B cell (primary cell): ENCODE measurements around the gene TEX264. TPM values are rescaled to one million over a fixed set of nuclear protein-coding genes. Genes with fewer than 3 reads are reported as not detected.
A peak's percentile ranks its signal among the peaks of the same experiment; 100 is the strongest.

ENCODE experiments used
- ATAC-seq: fragments of 200-7000 bp; cut with Tn5 transposase; one replicate; pipeline ENCODE4 v1.10.0; 2021; ENCODE audit warnings: low read depth, mild to moderate bottlenecking, moderate number of reproducible peaks, moderate library complexity
- CTCF ChIA-PET: fragments of 350-600 bp; sonication (Branson Sonifier 250); formaldehyde crosslinking; loops from one replicate; lab custom pipeline; 2021; ENCODE audit warnings: antibody characterized with exemption, inconsistent platforms; lab: Charles Lee
- POLR2A ChIA-PET: fragments of 350-600 bp; sonication (Branson Sonifier 250); formaldehyde crosslinking; loops from one replicate; lab custom pipeline; 2021; ENCODE audit warnings: antibody characterized with exemption; lab: Charles Lee
- DNase-seq: peaks from one replicate; pipeline ENCODE4 v3.0.0; 2013
- H2AFZ ChIP-seq: 2 replicates; pipeline ENCODE4 v1.6.1; 2012; ENCODE audit warnings: mild to moderate bottlenecking, low read depth, low read length; ENCODE audit not compliant: insufficient read depth, poor library complexity, severe bottlenecking
- H3K27ac ChIP-seq, 2 donors: 1 replicate in 1 of 2; 2 replicates in 1 of 2; pipeline ENCODE4 v1.5.1; 2012 to 2013; ENCODE audit warnings: low read length in 2 of 2, mild to moderate bottlenecking in 2 of 2, moderate library complexity in 1 of 2
- H3K27me3 ChIP-seq, 4 experiments: fragments of 200-600 bp in 1 of 4; sonication (generic) in 1 of 4; replicated peaks in 1 of 4; 1 replicate in 2 of 4; 2 replicates in 2 of 4; pipeline versions ENCODE4 v1.6.1 to v1.7.0; 2013 to 2016; ENCODE audit warnings: low read length in 3 of 4, mild to moderate bottlenecking in 2 of 4, mixed read lengths in 1 of 4, moderate library complexity in 1 of 4; ENCODE audit not compliant: insufficient read depth in 4 of 4, control insufficient read depth in 3 of 4; ENCODE audit errors: control extremely low read depth in 1 of 4
- H3K36me3 ChIP-seq, 2 experiments: replicated peaks in 1 of 2; 1 replicate in 1 of 2; 2 replicates in 1 of 2; pipeline versions ENCODE4 v1.6.1 to v1.7.1; 2013; ENCODE audit warnings: low read length in 1 of 2; ENCODE audit not compliant: insufficient read depth in 2 of 2, control insufficient read depth in 1 of 2; ENCODE audit errors: control extremely low read depth in 1 of 2, extremely low read depth in 1 of 2
- H3K4me1 ChIP-seq, 2 donors: fragments of 200-600 bp in 1 of 2; sonication (generic) in 1 of 2; 1 replicate in 1 of 2; 2 replicates in 1 of 2; pipeline versions ENCODE4 v1.5.1 to v1.6.1; 2013 to 2017; ENCODE audit warnings: low read length in 2 of 2; ENCODE audit not compliant: control insufficient read depth in 2 of 2, insufficient read depth in 2 of 2
- H3K4me2 ChIP-seq: replicated peaks from 2 replicates; pipeline ENCODE3; 2012; ENCODE audit warnings: mild to moderate bottlenecking, low read depth, low read length; ENCODE audit not compliant: poor library complexity, severe bottlenecking
- H3K4me3 ChIP-seq, 5 experiments: fragments of 200-600 bp in 1 of 5; sonication (generic) in 1 of 5; 1 replicate in 3 of 5; 2 replicates in 2 of 5; pipeline versions ENCODE4 v1.5.1 to v1.7.0; 2011 to 2016; ENCODE audit warnings: low read length in 4 of 5, mild to moderate bottlenecking in 4 of 5, low read depth in 2 of 5, control low read depth in 1 of 5, moderate library complexity in 1 of 5; ENCODE audit not compliant: insufficient read depth in 1 of 5; ENCODE audit errors: control extremely low read depth in 1 of 5, extremely low read depth in 1 of 5
- H3K79me2 ChIP-seq: fragments of 200-600 bp; sonication (generic); one replicate; pipeline ENCODE4 v1.6.0; 2016; ENCODE audit warnings: low read length; ENCODE audit not compliant: control insufficient read depth, insufficient read depth
- H3K9ac ChIP-seq: fragments of 200-600 bp; sonication (generic); 2 replicates; pipeline ENCODE4 v1.6.1; 2017; ENCODE audit warnings: mild to moderate bottlenecking, low read length, moderate library complexity
- H3K9me3 ChIP-seq, 3 donors: one replicate each; pipeline versions ENCODE4 v1.6.1 to v1.7.1; 2013; ENCODE audit warnings: low read length in 2 of 3; ENCODE audit not compliant: control insufficient read depth in 2 of 3, insufficient read depth in 1 of 3; ENCODE audit errors: control extremely low read depth in 1 of 3
- H4K20me1 ChIP-seq: 2 replicates; pipeline ENCODE4 v1.6.0; 2012; ENCODE audit warnings: mild to moderate bottlenecking, low read length; ENCODE audit not compliant: insufficient read depth, control insufficient read depth, poor library complexity, severe bottlenecking
- H3K27ac Mint-ChIP-seq: one replicate; pipeline ENCODE4 v1.8.0; 2021; ENCODE audit warnings: mixed read lengths
- H3K27me3 Mint-ChIP-seq: one replicate; pipeline ENCODE4 v1.8.0; 2021; ENCODE audit warnings: mixed read lengths
- H3K4me1 Mint-ChIP-seq: one replicate; pipeline ENCODE4 v1.8.0; 2021; ENCODE audit warnings: mixed read lengths
- H3K4me3 Mint-ChIP-seq: one replicate; pipeline ENCODE4 v1.8.0; 2021; ENCODE audit warnings: mixed read lengths
- H3K9me3 Mint-ChIP-seq: one replicate; pipeline ENCODE4 v1.8.0; 2022; ENCODE audit warnings: mixed read lengths; ENCODE audit not compliant: insufficient read depth
- CTCF ChIP-seq: fragments of 200-600 bp; IDR thresholded peaks from one replicate; pipeline ENCODE4 v1.8.0; 2022; ENCODE audit warnings: antibody characterized with exemption, mild to moderate bottlenecking
- EZH2 ChIP-seq: IDR thresholded peaks from 2 replicates; pipeline ENCODE4 v1.6.1; 2012; ENCODE audit warnings: borderline replicate concordance, low read depth, mild to moderate bottlenecking, moderate library complexity, low read length; ENCODE audit not compliant: insufficient read depth, poor library complexity, severe bottlenecking
- WGBS: methylation state at CpG from one replicate; pipeline ENCODE4 v1.1.5; 2013; ENCODE audit warnings: missing lambda C conversion rate; ENCODE audit not compliant: insufficient coverage; 5-methylcytosine and 5-hydroxymethylcytosine counted together
- intact Hi-C: fragments of 100-400 bp; cut with micrococcal nuclease; formaldehyde crosslinking; loops from one replicate; pipeline ENCODE4 v1.10.0; 2022
- polyA plus RNA-seq: library from polyadenylated mRNA; depleted of rRNA; stranded (reverse); fragments of >200 nt; gene quantifications from 2 replicates; pipeline ENCODE4 v1.2.3, GENCODE V29; 2012
- total RNA-seq, 2 donors: library from RNA; stranded (reverse); fragments of 120-200 nt in 1 of 2; gene quantifications; 1 replicate in 1 of 2; 2 replicates in 1 of 2; pipeline versions ENCODE4 v1.2.3 to v1.2.4, GENCODE V29; 2013 to 2022

Gene TEX264
- total and polyA plus RNA-seq, 2 donors (not counting 1 experiment from before 2014, with no cell fraction given) = 39.1 to 79.7 TPM

GRCh38 chr3:51673802-51674654 lies 3.0 kb downstream of the TEX264 start:
- Histone ChIP-seq H3K4me2 (no peak overlapping the region), H3K27ac (peak overlapping the region in 1 of 2 donors; percentile 7), H3K36me3 (peaks cover 0 to 29% of the 10 kb centered on the region in 2 experiments), H3K4me1 (peaks cover 25 to 64% of the 10 kb centered on the region in 2 donors), H3K27me3 (no peaks in the 10 kb centered on the region), H3K9me3 (no peaks in the 10 kb centered on the region), H3K9ac (no peak overlapping the region), H2AFZ (no peak overlapping the region), H4K20me1 (peaks cover 19% of the 10 kb centered on the region), H3K4me3 (no peak overlapping the region), H3K79me2 (peaks cover 47% of the 10 kb centered on the region)
- 95% methylated on average over 12 of the region's 14 CpGs for WGBS
- intact Hi-C loops = loop anchor here (5.0 kb wide), 1 partner anchor 1223 kb away; the partner anchor contains the start of gene STIMATE
- CTCF ChIA-PET = interaction anchor here (1.2 to 10.1 kb wide), 3 partner anchors 7 to 173 kb away, joined by 3 to 190 read pairs (median 167); partner anchors contain the start of gene DCAF1
- Mint-ChIP-seq H3K4me3 (no peak overlapping the region), H3K4me1 (peaks cover 76% of the 10 kb centered on the region), H3K27ac (peak overlapping the region; percentile 10), H3K27me3 (no peaks in the 10 kb centered on the region), H3K9me3 (no peaks in the 10 kb centered on the region)
- DNase-seq (no peak), ATAC-seq (no peak)
- TF ChIP-seq EZH2 (no peak), CTCF (no peak)
- POLR2A ChIA-PET = interaction anchor here (1.0 kb wide), 1 partner anchor 12 kb away, joined by 3 read pairs; no protein-coding TSS in a partner anchor

- POLR2A ChIA-PET = no interaction called here
- Histone ChIP-seq H3K4me1 (peaks cover 29 to 63% of the 10 kb centered on the region in 2 donors), H3K4me3 (no peak overlapping the region), H3K4me2 (no peak overlapping the region), H3K27me3 (no peaks in the 10 kb centered on the region), H2AFZ (no peak overlapping the region), H3K79me2 (peaks cover 47% of the 10 kb centered on the region), H3K27ac (no peak overlapping the region), H3K36me3 (peaks cover 0 to 29% of the 10 kb centered on the region in 2 experiments), H3K9me3 (no peaks in the 10 kb centered on the region), H3K9ac (no peak overlapping the region), H4K20me1 (peaks cover 19% of the 10 kb centered on the region)
- Mint-ChIP-seq H3K9me3 (no peaks in the 10 kb centered on the region), H3K4me1 (peaks cover 75% of the 10 kb centered on the region), H3K27ac (peak overlapping the region; percentile 2), H3K4me3 (no peak overlapping the region), H3K27me3 (no peaks in the 10 kb centered on the region)
- intact Hi-C loops = no loop called here
- 88% methylated on average over 2 of the region's 2 CpGs for WGBS
- TF ChIP-seq CTCF (no peak), EZH2 (no peak)
- CTCF ChIA-PET = interaction anchor here (0.6 to 9.8 kb wide), 4 partner anchors 11 to 175 kb away, joined by 3 to 190 read pairs (median 3); partner anchors contain the start of gene DCAF1
- DNase-seq (no peak), ATAC-seq (no peak)
These were observed 4.2 kb downstream of the TEX264 start for GRCh38 chr3:51675201-51675611.
